HG02973 (cell line): ENCODE data around the gene PCDH15.
"Not testable (repeated sequence)": the region's sequence is repeated elsewhere in the genome, so short reads cannot be mapped to it uniquely, and the experiment has no call there.

ENCODE experiments used
- ATAC-seq: cut with Tn5 transposase; IDR thresholded peaks from one replicate; pipeline ENCODE4 v1.9.1; 2021; ENCODE audit warnings: moderate library complexity; ENCODE audit not compliant: unreplicated experiment

Gene PCDH15

DNA sequence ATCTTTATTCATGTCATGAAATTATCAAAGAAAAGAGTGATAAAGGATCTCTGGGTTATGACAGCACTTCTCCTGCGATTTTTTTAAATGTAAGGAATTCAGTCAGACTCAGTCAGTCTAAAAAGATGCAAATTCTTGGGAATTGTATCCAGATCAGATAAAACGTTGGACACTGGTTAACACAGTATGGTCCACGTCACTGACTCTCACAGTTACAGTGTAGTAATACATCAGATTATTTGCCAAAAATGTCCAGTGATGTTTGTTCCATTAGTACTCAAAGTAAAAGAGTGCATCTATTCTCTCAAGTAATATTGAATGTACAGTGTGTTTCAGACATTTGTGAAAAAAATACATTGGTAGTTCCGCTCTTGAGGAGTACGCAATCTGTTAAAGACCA lies 224.5 kb downstream of the PCDH15 start:
- no peak for ATAC-seq

DNA sequence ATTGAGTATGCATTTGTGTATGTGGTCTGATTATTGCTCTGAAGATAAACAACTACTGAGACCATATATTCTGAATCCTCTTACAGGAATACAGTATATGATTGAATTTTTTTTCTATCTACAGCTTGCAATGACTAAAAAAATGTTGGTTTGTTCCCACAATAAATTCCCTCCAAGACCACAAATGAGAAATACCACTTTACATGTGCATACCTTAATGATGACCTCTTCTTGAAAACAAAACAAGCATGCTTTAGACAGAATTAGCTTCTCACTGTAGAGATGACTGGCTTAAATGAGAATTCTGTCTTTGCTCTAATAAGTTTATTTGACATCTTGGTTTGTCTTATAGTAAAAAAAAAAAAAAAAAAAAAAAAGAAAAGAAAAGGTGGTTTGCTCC lies 241.5 kb downstream of the PCDH15 start:
- no peak for ATAC-seq

GRCh38 chr10:54554028-54554427 lies 247.0 kb downstream of the PCDH15 start:
- no peak for ATAC-seq

DNA sequence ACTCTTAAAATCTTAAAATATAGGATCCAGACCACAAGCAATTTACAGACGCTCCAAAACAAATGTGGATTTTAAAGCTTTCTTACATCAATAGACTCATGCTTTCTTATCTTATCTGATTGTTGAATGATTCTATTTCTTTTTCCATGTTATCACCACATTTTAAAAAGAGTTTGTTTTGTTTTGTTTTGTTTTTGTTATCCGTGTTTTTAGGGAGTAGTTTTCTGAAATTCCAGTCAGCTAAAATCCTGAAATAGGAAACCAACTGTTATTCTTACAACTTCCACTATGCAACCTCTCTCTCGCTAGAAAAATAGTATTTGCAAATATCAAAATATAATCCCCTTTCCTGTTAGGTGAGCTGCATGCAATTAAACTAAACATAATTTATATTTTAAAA lies 251.0 kb downstream of the PCDH15 start:
- no peak for ATAC-seq

- ATAC-seq = no peak
Measured at GRCh38 chr10:54531296-54531695, 269.7 kb downstream of the PCDH15 start.

- ATAC-seq = no peak
Measured at GRCh38 chr10:54530299-54530698, 270.7 kb downstream of the PCDH15 start.

DNA sequence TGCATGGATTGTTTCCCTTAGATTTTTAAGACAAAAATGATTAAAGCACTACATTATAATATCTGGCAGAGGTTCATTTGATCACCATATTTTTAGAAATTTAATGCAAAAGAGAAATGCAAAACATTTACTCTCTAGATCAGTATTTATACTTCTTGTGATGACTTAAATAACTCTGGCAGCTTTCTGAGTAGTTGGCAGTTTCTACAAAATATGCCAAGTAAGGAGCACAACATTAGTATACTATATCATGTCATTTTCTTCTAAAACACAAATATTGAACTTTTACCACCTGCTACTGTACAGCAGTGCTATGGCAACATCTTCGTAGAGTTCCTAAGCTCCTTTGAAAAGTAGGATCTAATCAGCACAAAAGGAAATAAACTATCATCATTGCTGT lies 275.2 kb downstream of the PCDH15 start:
- no peak for ATAC-seq

DNA sequence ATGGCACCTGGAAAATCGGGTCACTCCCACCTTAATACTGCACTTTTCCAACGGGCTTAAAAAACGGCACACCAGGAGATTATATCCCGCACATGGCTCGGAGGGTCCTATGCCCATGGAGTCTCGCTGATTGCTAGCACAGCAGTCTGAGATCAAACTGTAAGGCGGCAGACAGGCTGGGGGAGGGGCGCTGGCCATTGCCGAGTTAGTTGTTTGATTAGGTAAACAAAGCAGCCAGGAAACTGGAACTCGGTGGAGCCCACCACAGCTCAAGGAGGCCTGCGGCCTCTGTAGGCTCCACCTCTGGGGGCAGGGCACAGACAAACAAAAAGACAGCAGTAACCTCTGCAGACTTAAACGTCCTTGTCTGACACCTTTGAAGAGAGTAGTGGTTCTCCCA lies 285.8 kb downstream of the PCDH15 start:
- ATAC-seq = not testable (repeated sequence)

DNA sequence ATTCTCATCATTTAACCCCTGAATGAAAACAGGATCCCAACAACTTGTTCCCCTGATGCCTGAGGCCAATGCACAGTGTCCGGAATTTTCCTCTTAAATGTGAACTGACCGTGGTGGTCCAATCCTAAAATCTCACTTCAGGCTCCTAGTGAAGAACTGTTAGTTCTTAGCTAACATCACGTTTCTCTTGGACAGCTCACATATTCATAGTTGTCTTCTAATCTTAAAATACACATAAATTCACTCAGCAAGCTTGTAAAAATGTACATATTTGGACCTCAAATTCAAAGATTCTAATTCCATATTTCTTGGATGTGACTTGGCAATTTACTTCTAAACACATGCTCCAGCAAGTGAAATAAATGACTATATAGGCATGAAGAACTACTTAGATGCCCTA lies 297.2 kb downstream of the PCDH15 start:
- no peak for ATAC-seq

- no peak for ATAC-seq
Measured at GRCh38 chr10:54501929-54502328, 299.1 kb downstream of the PCDH15 start.

GRCh38 chr10:54496852-54497251 lies 304.2 kb downstream of the PCDH15 start:
- ATAC-seq = no peak

GRCh38 chr10:54487743-54488142 lies 313.3 kb downstream of the PCDH15 start:
- ATAC-seq = no peak

DNA sequence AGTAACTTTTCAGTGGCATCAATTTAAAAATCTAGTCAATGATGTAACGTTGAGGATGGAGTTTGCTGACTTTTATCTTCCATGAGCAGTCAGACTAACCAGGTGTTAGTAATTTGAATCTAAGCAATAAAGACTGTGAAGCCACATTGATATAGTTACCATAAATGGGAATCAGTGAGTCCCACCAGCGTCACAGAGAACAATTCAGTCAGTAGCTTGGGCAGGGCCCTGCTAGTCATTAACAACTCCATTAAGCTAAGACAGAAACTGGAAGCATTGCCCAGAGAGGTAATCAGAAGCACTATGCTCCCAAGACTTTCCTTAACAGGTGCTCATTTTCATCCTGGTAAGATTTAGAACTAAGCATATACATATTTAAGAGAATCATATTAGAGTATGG lies 315.1 kb downstream of the PCDH15 start:
- ATAC-seq = no peak

GRCh38 chr10:54484186-54484585 lies 316.8 kb downstream of the PCDH15 start:
- no peak for ATAC-seq

DNA sequence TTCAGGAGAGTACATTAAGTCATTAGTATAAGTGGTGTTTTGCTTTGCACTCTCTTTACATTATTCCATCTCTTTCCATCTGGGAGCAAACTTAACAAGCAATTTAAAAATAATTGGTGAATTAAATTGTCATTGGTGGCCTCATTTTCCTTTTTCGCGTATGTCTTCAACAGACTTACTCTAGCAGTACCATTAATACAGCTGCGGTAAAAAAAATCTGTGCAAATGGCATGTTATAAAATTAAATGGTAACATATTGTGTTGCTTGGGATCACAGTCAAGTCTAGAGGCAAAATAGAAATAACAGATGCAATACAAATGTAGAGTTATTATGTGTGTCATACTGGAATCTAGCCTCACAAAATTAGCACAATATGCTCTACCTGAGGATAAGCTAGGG lies 322.4 kb downstream of the PCDH15 start:
- no peak for ATAC-seq

DNA sequence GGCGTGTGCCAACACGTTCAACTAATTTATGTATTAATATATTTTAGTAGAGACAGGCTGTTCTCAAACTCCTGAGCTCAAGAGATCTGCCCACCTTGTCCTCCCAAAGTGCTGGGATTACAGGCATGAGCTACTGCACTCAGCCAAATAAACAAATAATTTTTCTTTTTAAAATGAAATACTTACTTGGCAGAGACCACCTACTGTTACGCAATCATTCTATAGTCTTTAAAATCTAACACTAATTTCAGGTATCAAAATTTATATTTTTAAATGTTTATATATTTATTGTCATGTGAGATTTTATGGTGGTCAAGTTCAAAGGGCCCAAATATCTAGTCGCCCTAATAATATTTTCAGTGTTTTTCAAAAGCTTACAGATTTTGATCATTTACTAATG lies 323.3 kb downstream of the PCDH15 start:
- ATAC-seq = no peak

DNA sequence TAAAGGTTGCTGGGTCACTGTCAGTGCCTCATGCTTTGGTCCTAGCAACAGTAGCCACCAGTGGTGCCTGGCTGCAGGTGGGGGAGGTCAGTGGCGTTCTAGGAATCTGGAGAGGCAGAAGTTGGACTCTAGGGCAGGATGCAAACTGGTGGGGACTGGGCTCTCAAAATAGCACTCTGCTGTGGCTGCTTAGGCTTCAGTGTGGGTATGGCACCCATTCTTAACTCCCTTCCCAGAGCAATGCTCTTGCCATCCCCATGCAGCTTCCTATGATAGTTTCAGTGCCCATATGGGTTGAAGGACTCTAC lies 330.8 kb downstream of the PCDH15 start:
- no peak for ATAC-seq

- no peak for ATAC-seq
Measured at GRCh38 chr10:54469587-54470323, 331.3 kb downstream of the PCDH15 start.

DNA sequence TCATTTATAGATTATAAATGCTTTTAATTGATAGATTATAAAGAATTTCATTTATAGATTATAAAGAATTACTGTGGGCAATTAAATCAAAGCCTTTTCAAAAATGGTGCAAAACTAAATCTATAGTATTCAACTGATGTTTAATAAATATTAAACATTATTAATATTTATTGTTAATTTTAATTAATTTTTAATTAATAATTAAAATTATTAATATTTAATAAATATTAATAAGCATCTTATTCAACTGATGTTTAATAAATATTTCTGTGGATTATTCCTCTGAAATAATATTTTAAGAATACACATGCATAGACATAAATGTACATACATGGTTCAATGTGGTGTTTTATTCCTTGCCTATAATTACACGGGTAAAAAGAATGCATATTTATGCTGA lies 346.8 kb downstream of the PCDH15 start:
- ATAC-seq = no peak

DNA sequence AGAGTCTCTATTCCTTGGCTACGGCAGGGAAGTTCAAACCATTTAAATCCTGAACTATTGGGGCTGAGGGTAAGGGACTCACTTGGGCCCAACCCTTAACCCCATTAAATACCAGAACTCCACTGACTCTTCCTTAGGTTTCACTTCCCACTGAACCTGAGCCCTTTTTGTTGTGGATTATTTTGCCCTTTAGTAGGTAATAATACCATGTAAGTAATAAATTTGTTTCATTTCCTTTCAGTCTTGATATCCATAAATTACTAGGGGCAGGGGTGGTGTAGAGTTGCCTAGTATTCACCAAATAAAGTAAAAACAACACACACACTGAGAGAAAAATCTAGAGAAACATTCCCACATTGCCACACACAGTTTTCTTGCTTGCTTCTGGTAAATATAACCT lies 352.0 kb downstream of the PCDH15 start:
- ATAC-seq = no peak

DNA sequence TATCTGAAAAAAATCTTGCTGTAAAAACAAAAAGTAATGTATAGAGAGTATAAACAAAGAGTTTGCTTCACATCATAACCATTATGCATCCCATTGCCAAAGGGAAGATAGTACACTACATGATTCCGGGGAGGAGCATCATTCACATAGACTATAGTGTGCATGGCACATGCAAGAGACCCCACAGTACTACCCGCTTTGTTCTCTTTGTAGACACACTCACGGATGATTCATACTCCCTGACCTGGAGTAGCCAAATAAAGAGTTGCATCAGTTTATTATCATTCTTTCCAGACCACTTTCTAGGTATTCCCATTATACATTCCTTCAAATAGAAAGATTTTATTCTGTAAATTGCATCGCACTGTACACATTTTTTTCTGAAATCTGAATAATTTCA lies 356.9 kb downstream of the PCDH15 start:
- ATAC-seq = no peak

DNA sequence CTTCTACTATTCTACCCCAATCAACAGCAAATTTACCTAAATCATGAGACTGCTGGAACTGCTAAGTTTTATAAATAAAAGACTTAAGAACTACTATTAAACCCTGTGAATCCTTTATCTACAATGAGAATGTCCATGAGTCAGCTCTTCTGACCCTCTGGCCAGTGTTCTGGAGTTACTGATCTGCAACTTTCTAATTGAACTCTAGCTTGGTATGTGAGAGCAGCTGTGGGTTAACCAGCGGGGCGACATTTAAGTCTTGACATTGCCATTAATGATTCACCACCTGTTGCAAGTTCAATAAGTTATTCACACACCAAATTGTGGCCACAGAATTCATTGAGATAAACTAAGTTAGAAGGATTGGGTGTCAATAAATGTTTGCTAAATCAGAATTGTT lies 359.8 kb downstream of the PCDH15 start:
- no peak for ATAC-seq

DNA sequence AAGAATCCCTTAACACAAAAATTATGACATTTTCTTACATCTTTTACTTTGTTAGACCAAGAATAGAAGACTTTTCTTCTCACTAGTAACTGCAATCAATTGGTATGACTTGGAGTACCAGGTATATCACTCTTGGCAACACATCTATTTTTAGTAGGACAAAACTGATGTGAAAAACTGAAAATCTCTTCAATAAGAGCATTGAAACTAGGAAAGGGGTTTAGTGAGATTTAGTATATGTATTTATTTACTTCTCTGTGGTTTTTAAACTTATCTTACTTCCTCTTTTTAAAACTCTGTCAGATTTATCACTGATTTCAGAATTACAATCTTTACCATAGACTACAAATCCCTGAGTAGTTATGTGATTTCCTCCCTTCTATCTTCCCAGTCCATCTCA lies 366.2 kb downstream of the PCDH15 start:
- peak; percentile 87 for ATAC-seq

GRCh38 chr10:54415483-54415882 lies 385.5 kb downstream of the PCDH15 start:
- no peak for ATAC-seq
